ENCODE results near the gene NT5DC3. TPM values are rescaled to one million over a fixed set of nuclear protein-coding genes. Genes with fewer than 3 reads are reported as not detected.

The NT5DC3 gene
- total RNA-seq, 2 experiments from 2014 or later, result 4.7 to 7.5 TPM

- ChIA-PET POLR2A (no interaction called here), CTCF (ENCODE audit: unreplicated experiment) (no interaction called here)
- intact Hi-C loops (cut with micrococcal nuclease; ENCODE audit: unreplicated experiment), result no loop called here
- Histone ChIP-seq H3K4me2 (ENCODE audit: low read length) (no peak overlapping the region), H2AFZ (ENCODE audit: low read length) (no peak overlapping the region), H3K79me2 (ENCODE audit: insufficient read depth, low read depth, low read length) (no peaks in the 10 kb centered on the region), H3K36me3 (ENCODE audit: insufficient read depth, low read length) (no peaks in the 10 kb centered on the region), H3K9me3 (ENCODE audit: low read length) (no peaks in the 10 kb centered on the region), H3K27ac (ENCODE audit: low read depth, low read length, poor library complexity, severe bottlenecking) (no peak overlapping the region), H3K9me2 (ENCODE audit: insufficient read depth, low read length) (no peaks in the 10 kb centered on the region), H3K4me3 (ENCODE audit: low read depth, low read length, poor library complexity, severe bottlenecking) (no peak overlapping the region), H4K20me1 (ENCODE audit: insufficient read depth, low read length) (no peaks in the 10 kb centered on the region), H3K4me1 (ENCODE audit: insufficient read depth, low read length, poor library complexity, severe bottlenecking) (no peaks in the 10 kb centered on the region)
- DNase-seq (ENCODE audit: low spot score), result no peak
- TF ChIP-seq CTCF (conservative IDR thresholded peaks at IDR 0.05; ENCODE audit: low read length), result no peak
- TF ChIP-seq EZH2phosphoT487 (IDR thresholded peaks at IDR 0.05; ENCODE audit: borderline replicate concordance, low read depth, low read length), result no peak
- no TSS peak for BruUV-seq (replicated peaks)
Observed at GRCh38 chr12:103807561-103808238, 33.3 kb downstream of the NT5DC3 start.

- Histone ChIP-seq H3K4me2 (ENCODE audit: low read length) (no peak overlapping the region), H2AFZ (ENCODE audit: low read length) (no peak overlapping the region), H3K9me2 (ENCODE audit: insufficient read depth, low read length) (no peaks in the 10 kb centered on the region), H3K36me3 (ENCODE audit: insufficient read depth, low read length) (no peaks in the 10 kb centered on the region), H3K79me2 (ENCODE audit: insufficient read depth, low read depth, low read length) (no peaks in the 10 kb centered on the region), H3K4me3 (ENCODE audit: low read depth, low read length, poor library complexity, severe bottlenecking) (no peak overlapping the region), H4K20me1 (ENCODE audit: insufficient read depth, low read length) (no peaks in the 10 kb centered on the region), H3K27ac (ENCODE audit: low read depth, low read length, poor library complexity, severe bottlenecking) (no peak overlapping the region), H3K9me3 (ENCODE audit: low read length) (no peaks in the 10 kb centered on the region), H3K4me1 (ENCODE audit: insufficient read depth, low read length, poor library complexity, severe bottlenecking) (no peaks in the 10 kb centered on the region)
- CTCF ChIA-PET (ENCODE audit: unreplicated experiment), result interaction anchor here (0.6 kb wide), 1 partner anchor 1299 kb away, joined by 3 read pairs; no protein-coding TSS in a partner anchor
- intact Hi-C loops (cut with micrococcal nuclease; ENCODE audit: unreplicated experiment), result no loop called here
- no TSS peak for BruUV-seq (replicated peaks)
- no peak for DNase-seq (ENCODE audit: low spot score)
- no peak for TF ChIP-seq EZH2phosphoT487 (IDR thresholded peaks at IDR 0.05; ENCODE audit: borderline replicate concordance, low read depth, low read length)
- TF ChIP-seq CTCF (conservative IDR thresholded peaks at IDR 0.05; ENCODE audit: low read length), result no peak
- POLR2A ChIA-PET, result no interaction called here
Observed at GRCh38 chr12:103806803-103807202, 34.2 kb downstream of the NT5DC3 start.

- Histone ChIP-seq H3K9me3 (ENCODE audit: low read length) (no peaks in the 10 kb centered on the region), H3K36me3 (ENCODE audit: insufficient read depth, low read length) (no peaks in the 10 kb centered on the region), H4K20me1 (ENCODE audit: insufficient read depth, low read length) (no peaks in the 10 kb centered on the region), H3K27ac (ENCODE audit: low read depth, low read length, poor library complexity, severe bottlenecking) (no peak overlapping the region), H2AFZ (ENCODE audit: low read length) (no peak overlapping the region), H3K9me2 (ENCODE audit: insufficient read depth, low read length) (no peaks in the 10 kb centered on the region), H3K4me3 (ENCODE audit: low read depth, low read length, poor library complexity, severe bottlenecking) (no peak overlapping the region), H3K79me2 (ENCODE audit: insufficient read depth, low read depth, low read length) (no peaks in the 10 kb centered on the region), H3K4me1 (ENCODE audit: insufficient read depth, low read length, poor library complexity, severe bottlenecking) (no peaks in the 10 kb centered on the region), H3K4me2 (ENCODE audit: low read length) (no peak overlapping the region)
- DNase-seq (ENCODE audit: low spot score), result no peak
- no peak for TF ChIP-seq EZH2phosphoT487 (IDR thresholded peaks at IDR 0.05; ENCODE audit: borderline replicate concordance, low read depth, low read length)
- BruUV-seq (replicated peaks), result no TSS peak
- ChIA-PET CTCF (ENCODE audit: unreplicated experiment) (interaction anchor here (0.6 kb wide), 1 partner anchor 1300 kb away, joined by 3 read pairs; no protein-coding TSS in a partner anchor), POLR2A (interaction anchor here (0.7 to 1.0 kb wide), 3 partner anchors 7 to 151 kb away, joined by 3 read pairs; no protein-coding TSS in a partner anchor)
- intact Hi-C loops (cut with micrococcal nuclease; ENCODE audit: unreplicated experiment), result no loop called here
Observed at GRCh38 chr12:103805655-103806360, 35.2 kb downstream of the NT5DC3 start.

All from OCI-LY7 (cell line).